CD14-positive monocyte (primary cell): ENCODE results near the gene DCP1B. TPM values are rescaled to one million over a fixed set of nuclear protein-coding genes. Genes with fewer than 3 reads are reported as not detected.

Experiments
- DNase-seq, 3 donors: peaks; one replicate each; pipeline ENCODE4 v3.0.0-alpha.2; 2011 to 2022
- H2AFZ ChIP-seq: 2 replicates; pipeline ENCODE4 v1.6.0; 2012; ENCODE audit warnings: mild to moderate bottlenecking, low read depth, low read length, inconsistent platforms; ENCODE audit not compliant: insufficient read depth, poor library complexity, severe bottlenecking
- H3K27ac ChIP-seq, 2 donors: 1 replicate in 1 of 2; 2 replicates in 1 of 2; pipeline ENCODE4 v1.5.1; 2012 to 2013; ENCODE audit warnings: low read length in 2 of 2, control low read depth in 1 of 2, inconsistent platforms in 1 of 2, low read depth in 1 of 2, mild to moderate bottlenecking in 1 of 2
- H3K27me3 ChIP-seq, 2 donors: one replicate each; pipeline versions ENCODE4 v1.6.0 to v1.6.1; 2011 to 2013; ENCODE audit warnings: low read length in 2 of 2; ENCODE audit not compliant: control insufficient read depth in 2 of 2, insufficient read depth in 2 of 2
- H3K36me3 ChIP-seq, 2 donors: replicated peaks in 1 of 2; 1 replicate in 1 of 2; 2 replicates in 1 of 2; pipeline versions ENCODE4 v1.5.1 to v1.6.1; 2012 to 2013; ENCODE audit warnings: low read length in 2 of 2, control low read depth in 1 of 2, inconsistent platforms in 1 of 2, mild to moderate bottlenecking in 1 of 2; ENCODE audit not compliant: insufficient read depth in 2 of 2, control insufficient read depth in 1 of 2
- H3K4me1 ChIP-seq, 2 donors: 1 replicate in 1 of 2; 2 replicates in 1 of 2; pipeline versions ENCODE4 v1.5.1 to v1.6.1; 2012 to 2013; ENCODE audit warnings: low read length in 2 of 2, control low read depth in 1 of 2, inconsistent platforms in 1 of 2, mild to moderate bottlenecking in 1 of 2, moderate library complexity in 1 of 2; ENCODE audit not compliant: insufficient read depth in 2 of 2, control insufficient read depth in 1 of 2
- H3K4me2 ChIP-seq: replicated peaks from 2 replicates; pipeline ENCODE3; 2012; ENCODE audit warnings: low read length, moderate library complexity, mild to moderate bottlenecking; ENCODE audit not compliant: poor library complexity, severe bottlenecking; ENCODE audit errors: extremely low read depth
- H3K4me3 ChIP-seq, 3 experiments: fragments of 200-600 bp in 1 of 3; sonication (generic) in 1 of 3; replicated peaks in 1 of 3; 1 replicate in 2 of 3; 2 replicates in 1 of 3; pipeline ENCODE4 v1.5.1; 2011 to 2013; ENCODE audit warnings: low read length in 3 of 3, mild to moderate bottlenecking in 3 of 3, control low read depth in 2 of 3, low read depth in 2 of 3, inconsistent platforms in 1 of 3, moderate library complexity in 1 of 3
- H3K79me2 ChIP-seq: 2 replicates; pipeline ENCODE4 v1.6.0; 2012; ENCODE audit warnings: mild to moderate bottlenecking, control low read depth, inconsistent platforms, low read length, moderate library complexity; ENCODE audit not compliant: insufficient read depth
- H3K9ac ChIP-seq: 2 replicates; pipeline ENCODE4 v1.6.0; 2017; ENCODE audit warnings: low read length, mild to moderate bottlenecking; ENCODE audit not compliant: insufficient read depth, poor library complexity, severe bottlenecking
- H3K9me3 ChIP-seq, 2 donors: replicated peaks in 1 of 2; 1 replicate in 1 of 2; 2 replicates in 1 of 2; pipeline versions ENCODE4 v1.5.1 to v1.6.1; 2012 to 2013; ENCODE audit warnings: low read length in 2 of 2, control low read depth in 1 of 2; ENCODE audit not compliant: control insufficient read depth in 1 of 2, insufficient read depth in 1 of 2
- H4K20me1 ChIP-seq: 2 replicates; pipeline ENCODE4 v1.6.0; 2012; ENCODE audit warnings: mild to moderate bottlenecking, low read length, control low read depth, moderate library complexity; ENCODE audit not compliant: insufficient read depth
- H3K27ac Mint-ChIP-seq, 7 donors: one replicate each; pipeline ENCODE4 v1.8.0; 2020; ENCODE audit warnings: mild to moderate bottlenecking in 7 of 7, mixed read lengths in 7 of 7, moderate library complexity in 6 of 7, inconsistent platforms in 2 of 7
- H3K27me3 Mint-ChIP-seq, 3 donors: one replicate each; pipeline ENCODE4 v1.8.0; 2021 to 2022; ENCODE audit warnings: low read depth in 3 of 3, mild to moderate bottlenecking in 3 of 3, mixed read lengths in 3 of 3, moderate library complexity in 3 of 3, inconsistent platforms in 1 of 3
- H3K36me3 Mint-ChIP-seq, 2 donors: one replicate each; pipeline ENCODE4 v1.8.0; 2020; ENCODE audit warnings: mixed read lengths in 2 of 2, inconsistent platforms in 1 of 2, mild to moderate bottlenecking in 1 of 2
- H3K4me1 Mint-ChIP-seq: one replicate; pipeline ENCODE4 v1.8.0; 2020; ENCODE audit warnings: mild to moderate bottlenecking, mixed read lengths
- H3K4me3 Mint-ChIP-seq, 2 donors: one replicate each; pipeline ENCODE4 v1.8.0; 2020; ENCODE audit warnings: mild to moderate bottlenecking in 2 of 2, mixed read lengths in 2 of 2, moderate library complexity in 1 of 2
- H3K9me3 Mint-ChIP-seq, 7 donors: one replicate each; pipeline ENCODE4 v1.8.0; 2020 to 2022; ENCODE audit warnings: mixed read lengths in 7 of 7, mild to moderate bottlenecking in 6 of 7, moderate library complexity in 6 of 7, inconsistent platforms in 2 of 7
- CTCF ChIP-seq: fragments of 200-600 bp; IDR thresholded peaks from one replicate; pipeline ENCODE4 v1.8.0; 2022; ENCODE audit warnings: antibody characterized with exemption, mild to moderate bottlenecking
- WGBS: methylation state at CpG from one replicate; pipeline ENCODE4 v1.1.5; 2013; ENCODE audit warnings: missing lambda C conversion rate; ENCODE audit not compliant: insufficient coverage; 5-methylcytosine and 5-hydroxymethylcytosine counted together
- intact Hi-C, 2 donors: fragments of 100-400 bp; cut with micrococcal nuclease; formaldehyde crosslinking; loops; one replicate each; pipeline versions ENCODE4 v1.15.0 to v1.15.1; 2023
- polyA plus RNA-seq, 3 donors: library from polyadenylated mRNA; depleted of rRNA in 1 of 3; unstranded in 2 of 3; stranded (reverse) in 1 of 3; fragments of 300-500 nt in 2 of 3; fragments of >200 nt in 1 of 3; fragmentation: Illumina TruSeq in 2 of 3; gene quantifications; 1 replicate in 2 of 3; 2 replicates in 1 of 3; pipeline ENCODE4 v1.2.3, GENCODE V29; 2012 to 2021

DCP1B gene
- polyA plus RNA-seq, 3 donors, result 3.6 to 5.1 (median 4.9) TPM

DNA sequence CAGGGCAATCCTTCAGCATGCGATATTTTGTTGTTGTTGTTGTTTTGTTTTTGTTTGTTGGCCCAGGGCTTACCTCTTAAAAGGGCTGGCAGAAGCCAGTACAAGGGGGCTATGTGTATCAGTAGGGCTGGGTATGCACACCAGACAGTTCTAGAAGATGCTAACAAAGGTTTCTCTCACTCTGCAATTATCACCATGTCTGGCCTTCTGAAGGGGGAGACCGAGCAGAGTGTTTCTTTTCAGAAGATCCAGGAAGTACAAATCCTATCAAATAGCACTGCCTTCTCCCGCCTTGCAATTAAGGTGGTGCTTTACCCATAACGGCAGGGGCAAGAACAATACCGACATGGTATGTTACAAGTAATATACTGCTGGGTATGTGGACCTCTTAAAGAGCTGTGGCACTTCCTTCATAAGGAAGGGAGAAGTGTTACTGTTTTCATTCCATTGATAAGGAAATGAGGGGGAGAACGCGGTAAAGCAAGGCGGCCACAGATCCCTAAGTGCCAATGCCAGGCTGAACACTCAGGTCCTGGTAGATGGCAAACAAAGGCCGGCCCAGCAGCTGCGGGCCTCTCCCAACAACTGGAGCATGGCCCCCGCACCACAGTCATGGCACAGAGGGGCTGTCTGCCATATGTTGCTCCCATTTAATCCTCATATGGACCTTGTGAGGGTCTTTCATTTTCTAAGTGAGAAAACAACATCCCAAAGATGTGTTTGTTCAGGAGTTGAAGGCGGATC is 66.6 kb downstream of the DCP1B start:
- no peak overlapping the region for H2AFZ ChIP-seq
- no peak overlapping the region for H3K4me2 ChIP-seq
- Mint-ChIP-seq H3K9me3 (no peaks in the 10 kb centered on the region), H3K36me3 (peaks cover 26 to 31% of the 10 kb centered on the region in 2 donors), H3K27ac (peak overlapping the region in 1 of 7 donors; percentile 7), H3K27me3 (peaks cover 0 to 1% (median 0%) of the 10 kb centered on the region in 3 donors), H3K4me3 (no peak overlapping the region), H3K4me1 (peaks cover 5% of the 10 kb centered on the region)
- no peak for DNase-seq
- H3K4me1 ChIP-seq, result peaks cover 3 to 4% of the 10 kb centered on the region in 2 donors
- intact Hi-C loops, result loop anchor here in 1 of 2 donors (5.0 kb wide), 1 partner anchor 285 kb away; no protein-coding TSS in a partner anchor
- H3K36me3 ChIP-seq, result peaks cover 3 to 32% of the 10 kb centered on the region in 2 donors
- H4K20me1 ChIP-seq, result no peaks in the 10 kb centered on the region
- H3K79me2 ChIP-seq, result no peaks in the 10 kb centered on the region
- H3K9me3 ChIP-seq, result no peaks in the 10 kb centered on the region
- no peak overlapping the region for H3K27ac ChIP-seq
- no peaks in the 10 kb centered on the region for H3K27me3 ChIP-seq
- no peak overlapping the region for H3K9ac ChIP-seq
- no peak overlapping the region for H3K4me3 ChIP-seq
- no peak for TF ChIP-seq CTCF
- WGBS, result 99% methylated on average over 9 of the region's 12 CpGs

GRCh38 chr12:1936406-1937320 is 67.6 kb downstream of the DCP1B start:
- Histone ChIP-seq H2AFZ (no peak overlapping the region), H3K27me3 (no peaks in the 10 kb centered on the region), H4K20me1 (no peaks in the 10 kb centered on the region), H3K4me3 (no peak overlapping the region), H3K9me3 (no peaks in the 10 kb centered on the region), H3K79me2 (no peaks in the 10 kb centered on the region), H3K4me2 (no peak overlapping the region), H3K36me3 (peaks cover 3 to 31% of the 10 kb centered on the region in 2 donors), H3K4me1 (peaks cover 3 to 11% of the 10 kb centered on the region in 2 donors), H3K27ac (no peak overlapping the region), H3K9ac (no peak overlapping the region)
- H3K9me3 Mint-ChIP-seq, result no peaks in the 10 kb centered on the region
- DNase-seq, result no peak
- peak overlapping the region in 1 of 7 donors; percentile 34 for H3K27ac Mint-ChIP-seq
- peaks cover 0 to 6% (median 1%) of the 10 kb centered on the region in 3 donors for H3K27me3 Mint-ChIP-seq
- WGBS, result 96% methylated on average over 14 of the region's 25 CpGs
- no peak overlapping the region for H3K4me3 Mint-ChIP-seq
- peaks cover 14% of the 10 kb centered on the region for H3K4me1 Mint-ChIP-seq
- H3K36me3 Mint-ChIP-seq, result peaks cover 19 to 26% of the 10 kb centered on the region in 2 donors
- intact Hi-C loops, result loop anchor here in 1 of 2 donors (5.0 kb wide), 1 partner anchor 284 kb away; no protein-coding TSS in a partner anchor
- no peak for TF ChIP-seq CTCF
